Neural progenitor cell (in vitro differentiated cells): Measurements from ENCODE around the gene DNASE1L3. TPM values are rescaled to one million over a fixed set of nuclear protein-coding genes. Genes with fewer than 3 reads are reported as not detected.

ENCODE experiments used
- DNase-seq: peaks from one replicate; pipeline ENCODE4 v3.0.0-alpha.2; 2016; ENCODE audit warnings: low spot score
- H2AFZ ChIP-seq: fragments of 200-600 bp; sonication (generic); replicated peaks from 2 replicates; pipeline ENCODE4 v1.6.1; 2016; ENCODE audit warnings: antibody characterized with exemption
- H3F3A ChIP-seq: fragments of 200-600 bp; sonication (generic); 2 replicates; pipeline ENCODE4 v1.6.1; 2016; ENCODE audit warnings: antibody characterized with exemption, low read depth
- H3K27ac ChIP-seq: fragments of 200-600 bp; sonication (generic); 2 replicates; pipeline ENCODE4 v1.5.1; 2016; ENCODE audit warnings: mild to moderate bottlenecking
- H3K27me3 ChIP-seq: fragments of 200-600 bp; sonication (generic); 2 replicates; pipeline ENCODE4 v1.6.1; 2016; ENCODE audit warnings: mild to moderate bottlenecking, moderate library complexity
- H3K36me3 ChIP-seq: fragments of 200-600 bp; sonication (generic); 2 replicates; pipeline ENCODE4 v1.5.1; 2016
- H3K4me1 ChIP-seq: fragments of 200-600 bp; sonication (generic); 2 replicates; pipeline ENCODE4 v1.6.1; 2016; ENCODE audit warnings: mixed run types
- H3K4me2 ChIP-seq: fragments of 200-600 bp; sonication (generic); 2 replicates; pipeline ENCODE4 v1.6.1; 2016
- H3K4me3 ChIP-seq: fragments of 200-600 bp; sonication (generic); 2 replicates; pipeline ENCODE4 v1.5.1; 2016
- H3K79me2 ChIP-seq: fragments of 200-600 bp; sonication (generic); 2 replicates; pipeline ENCODE4 v1.6.1; 2016; ENCODE audit warnings: low read depth
- H3K9ac ChIP-seq: fragments of 200-600 bp; sonication (generic); 2 replicates; pipeline ENCODE4 v1.6.1; 2016
- H3K9me3 ChIP-seq: fragments of 200-600 bp; sonication (generic); 2 replicates; pipeline ENCODE4 v1.5.1; 2016; ENCODE audit warnings: low read depth
- H4K20me1 ChIP-seq: fragments of 200-600 bp; sonication (generic); 2 replicates; pipeline ENCODE4 v1.6.1; 2016; ENCODE audit warnings: low read depth
- H3K27ac Mint-ChIP-seq: 3 replicates; pipeline ENCODE4 v1.8.0; 2021; ENCODE audit warnings: mixed read lengths
- H3K27me3 Mint-ChIP-seq: 2 replicates; pipeline ENCODE4 v1.8.0; 2022; ENCODE audit warnings: low read depth, mild to moderate bottlenecking, inconsistent platforms, moderate library complexity, mixed read lengths; ENCODE audit not compliant: insufficient read depth
- H3K36me3 Mint-ChIP-seq: 3 replicates; pipeline ENCODE4 v1.8.0; 2021; ENCODE audit warnings: mixed read lengths
- H3K4me1 Mint-ChIP-seq: 3 replicates; pipeline ENCODE4 v1.8.0; 2021; ENCODE audit warnings: mixed read lengths
- H3K4me3 Mint-ChIP-seq: 3 replicates; pipeline ENCODE4 v1.8.0; 2021; ENCODE audit warnings: mild to moderate bottlenecking, moderate library complexity, mixed read lengths
- H3K9me3 Mint-ChIP-seq: 3 replicates; pipeline ENCODE4 v1.8.0; 2020; ENCODE audit warnings: mixed read lengths
- CTCF ChIP-seq: fragments of 200-600 bp; sonication (generic); IDR thresholded peaks from 2 replicates; pipeline ENCODE4 v1.5.1; 2017; ENCODE audit warnings: antibody characterized with exemption, mild to moderate bottlenecking
- EZH2 ChIP-seq: fragments of 200-600 bp; sonication (generic); IDR thresholded peaks from 2 replicates; pipeline ENCODE4 v1.6.1; 2017; ENCODE audit warnings: antibody characterized with exemption, mild to moderate bottlenecking, moderate library complexity
- EZH2phosphoT487 ChIP-seq: fragments of 200-600 bp; sonication (generic); IDR thresholded peaks from 2 replicates; pipeline ENCODE4 v1.6.1; 2017; ENCODE audit warnings: antibody characterized with exemption
- total RNA-seq: library from RNA; depleted of rRNA; stranded (reverse); fragments of >200 nt; gene quantifications from 2 replicates; pipeline ENCODE4 v1.2.3, GENCODE V29; 2015; ENCODE audit warnings: low replicate concordance

The DNASE1L3 gene
- total RNA-seq, 1 donor from 2014 or later: not detected

DNA sequence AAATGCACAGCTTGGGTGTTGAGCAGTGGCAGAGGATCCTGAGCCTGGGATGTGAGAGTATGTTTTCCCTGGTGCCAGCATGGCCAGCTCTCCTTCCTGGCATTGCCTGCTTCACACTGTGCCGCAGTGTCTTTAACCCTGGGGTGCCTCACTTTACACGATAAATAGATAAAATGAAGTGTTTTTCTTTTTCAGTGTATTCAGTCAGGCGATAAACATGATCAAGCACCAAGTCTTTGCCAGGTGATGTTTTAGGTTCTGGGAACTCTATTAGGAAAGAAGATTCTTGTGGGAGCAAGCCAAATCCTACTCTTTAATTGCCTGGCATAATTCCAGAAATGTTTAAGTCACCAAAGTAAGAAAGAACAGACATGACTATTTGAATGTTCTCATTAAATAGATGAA, 40.9 kb upstream of the DNASE1L3 start:
- Histone ChIP-seq H3K9me3 (no peaks in the 10 kb centered on the region), H3K27ac (no peak overlapping the region), H2AFZ (no peak overlapping the region), H3F3A (peaks cover 32% of the 10 kb centered on the region), H3K36me3 (no peaks in the 10 kb centered on the region), H3K9ac (no peak overlapping the region), H3K4me3 (no peak overlapping the region), H3K27me3 (no peaks in the 10 kb centered on the region), H4K20me1 (no peaks in the 10 kb centered on the region), H3K4me2 (peak overlapping the region; percentile 79), H3K79me2 (peaks cover 18% of the 10 kb centered on the region), H3K4me1 (peaks cover 54% of the 10 kb centered on the region)
- TF ChIP-seq CTCF (no peak), EZH2phosphoT487 (no peak), EZH2 (no peak)
- peaks cover 49% of the 10 kb centered on the region for H3K4me1 Mint-ChIP-seq
- no peak overlapping the region for H3K4me3 Mint-ChIP-seq
- H3K27me3 Mint-ChIP-seq: no peaks in the 10 kb centered on the region
- H3K36me3 Mint-ChIP-seq: peaks cover 2% of the 10 kb centered on the region
- no peaks in the 10 kb centered on the region for H3K9me3 Mint-ChIP-seq
- H3K27ac Mint-ChIP-seq: no peak overlapping the region
- no peak for DNase-seq

DNA sequence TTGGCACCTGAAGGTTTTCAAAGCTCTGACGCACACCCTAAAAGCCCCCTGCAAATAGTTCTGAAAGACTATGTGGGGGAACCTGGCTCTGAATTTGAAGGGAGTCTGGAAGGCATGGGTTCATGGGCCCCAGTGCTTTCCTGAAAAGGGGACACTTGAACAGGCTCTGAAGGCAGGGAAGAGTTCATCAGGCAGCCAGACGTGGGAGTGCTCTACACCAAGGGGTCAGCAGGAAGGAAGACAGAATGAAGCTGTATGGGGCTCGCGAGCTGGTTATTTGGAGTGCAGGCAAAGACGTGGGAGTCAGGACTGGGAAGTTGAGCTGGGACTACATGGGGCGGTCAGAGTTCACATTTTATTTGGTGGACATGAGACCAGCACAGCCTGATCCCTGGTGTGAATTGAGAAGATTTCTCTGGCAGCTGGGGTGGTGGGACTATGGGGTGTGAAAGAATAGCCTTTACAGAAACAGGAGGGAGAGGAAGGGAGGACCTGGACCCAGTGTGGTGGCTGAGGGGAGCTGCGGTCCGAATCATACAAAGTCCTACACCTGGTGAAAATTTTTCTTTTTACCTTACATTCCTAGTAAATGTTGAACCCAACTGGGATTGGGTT, 39.4 kb upstream of the DNASE1L3 start:
- Histone ChIP-seq H3K4me1 (peaks cover 64% of the 10 kb centered on the region), H3K27ac (peak overlapping the region; percentile 84), H3K4me2 (peak overlapping the region; percentile 79), H2AFZ (no peak overlapping the region), H3K9ac (no peak overlapping the region), H3K4me3 (peak overlapping the region; percentile 22), H3F3A (peaks cover 42% of the 10 kb centered on the region), H3K27me3 (no peaks in the 10 kb centered on the region), H3K36me3 (no peaks in the 10 kb centered on the region), H4K20me1 (no peaks in the 10 kb centered on the region), H3K9me3 (no peaks in the 10 kb centered on the region), H3K79me2 (peaks cover 31% of the 10 kb centered on the region)
- Mint-ChIP-seq H3K4me1 (peaks cover 55% of the 10 kb centered on the region), H3K4me3 (peak overlapping the region; percentile 13), H3K9me3 (no peaks in the 10 kb centered on the region), H3K27ac (peak overlapping the region; percentile 88), H3K27me3 (no peaks in the 10 kb centered on the region), H3K36me3 (no peaks in the 10 kb centered on the region)
- DNase-seq: no peak
- no peak for TF ChIP-seq CTCF
- TF ChIP-seq EZH2: no peak
- TF ChIP-seq EZH2phosphoT487: no peak

GRCh38 chr3:58249358-58250092, 38.8 kb upstream of the DNASE1L3 start:
- Histone ChIP-seq H3K4me1 (peaks cover 64% of the 10 kb centered on the region), H3K27ac (peak overlapping the region; percentile 84), H3K4me2 (peak overlapping the region; percentile 79), H3K9ac (no peak overlapping the region), H2AFZ (no peak overlapping the region), H3K27me3 (no peaks in the 10 kb centered on the region), H4K20me1 (no peaks in the 10 kb centered on the region), H3K79me2 (peaks cover 31% of the 10 kb centered on the region), H3K36me3 (no peaks in the 10 kb centered on the region), H3F3A (peaks cover 42% of the 10 kb centered on the region), H3K9me3 (no peaks in the 10 kb centered on the region), H3K4me3 (peak overlapping the region; percentile 22)
- peak; percentile 91 for DNase-seq
- H3K4me1 Mint-ChIP-seq: peaks cover 55% of the 10 kb centered on the region
- H3K36me3 Mint-ChIP-seq: no peaks in the 10 kb centered on the region
- H3K27ac Mint-ChIP-seq: peak overlapping the region; percentile 88
- peak overlapping the region; percentile 13 for H3K4me3 Mint-ChIP-seq
- peak; percentile 66 for TF ChIP-seq EZH2phosphoT487
- peak; percentile 44 for TF ChIP-seq EZH2
- peak; percentile 56 for TF ChIP-seq CTCF
- H3K27me3 Mint-ChIP-seq: no peaks in the 10 kb centered on the region
- no peaks in the 10 kb centered on the region for H3K9me3 Mint-ChIP-seq
